Endothelial cell (in vitro differentiated cells): ENCODE data around the gene DONSON. TPM values are rescaled to one million over a fixed set of nuclear protein-coding genes. Genes with fewer than 3 reads are reported as not detected.

Source experiments
- DNase-seq: peaks from one replicate; pipeline ENCODE4 v3.0.0; 2021; ENCODE audit warnings: low spot score
- H3K27ac Mint-ChIP-seq: one replicate; pipeline ENCODE4 v1.8.0; 2021; ENCODE audit warnings: mixed read lengths, inconsistent platforms; ENCODE audit not compliant: unreplicated experiment
- H3K27me3 Mint-ChIP-seq: one replicate; pipeline ENCODE4 v1.8.0; 2021; ENCODE audit warnings: mild to moderate bottlenecking, moderate library complexity, mixed read lengths, inconsistent platforms; ENCODE audit not compliant: unreplicated experiment
- H3K36me3 Mint-ChIP-seq: one replicate; pipeline ENCODE4 v1.8.0; 2021; ENCODE audit warnings: mild to moderate bottlenecking, low read depth, mixed read lengths, inconsistent platforms; ENCODE audit not compliant: unreplicated experiment
- H3K4me1 Mint-ChIP-seq: one replicate; pipeline ENCODE4 v1.8.0; 2021; ENCODE audit warnings: mild to moderate bottlenecking, mixed read lengths, inconsistent platforms; ENCODE audit not compliant: unreplicated experiment
- H3K4me3 Mint-ChIP-seq: one replicate; pipeline ENCODE4 v1.8.0; 2021; ENCODE audit warnings: mild to moderate bottlenecking, mixed read lengths, inconsistent platforms; ENCODE audit not compliant: unreplicated experiment
- H3K9me3 Mint-ChIP-seq: one replicate; pipeline ENCODE4 v1.8.0; 2021; ENCODE audit warnings: mixed read lengths, inconsistent platforms; ENCODE audit not compliant: unreplicated experiment
- CTCF ChIP-seq: fragments of 200-600 bp; sonication (generic); IDR thresholded peaks from one replicate; pipeline ENCODE4 v1.5.0; 2021; ENCODE audit warnings: antibody characterized with exemption; ENCODE audit not compliant: unreplicated experiment
- total RNA-seq: library from RNA; stranded (reverse); fragmentation: NEBNext Ultra II Directional; extraction: Animal tissue kit (Norgen Biotek cat#: 25700); gene quantifications from one replicate; pipeline ENCODE4 v1.2.1, GENCODE V29; 2021; ENCODE audit not compliant: unreplicated experiment

DONSON gene
- total RNA-seq, 1 donor from 2014 or later: 18.0 TPM

DNA sequence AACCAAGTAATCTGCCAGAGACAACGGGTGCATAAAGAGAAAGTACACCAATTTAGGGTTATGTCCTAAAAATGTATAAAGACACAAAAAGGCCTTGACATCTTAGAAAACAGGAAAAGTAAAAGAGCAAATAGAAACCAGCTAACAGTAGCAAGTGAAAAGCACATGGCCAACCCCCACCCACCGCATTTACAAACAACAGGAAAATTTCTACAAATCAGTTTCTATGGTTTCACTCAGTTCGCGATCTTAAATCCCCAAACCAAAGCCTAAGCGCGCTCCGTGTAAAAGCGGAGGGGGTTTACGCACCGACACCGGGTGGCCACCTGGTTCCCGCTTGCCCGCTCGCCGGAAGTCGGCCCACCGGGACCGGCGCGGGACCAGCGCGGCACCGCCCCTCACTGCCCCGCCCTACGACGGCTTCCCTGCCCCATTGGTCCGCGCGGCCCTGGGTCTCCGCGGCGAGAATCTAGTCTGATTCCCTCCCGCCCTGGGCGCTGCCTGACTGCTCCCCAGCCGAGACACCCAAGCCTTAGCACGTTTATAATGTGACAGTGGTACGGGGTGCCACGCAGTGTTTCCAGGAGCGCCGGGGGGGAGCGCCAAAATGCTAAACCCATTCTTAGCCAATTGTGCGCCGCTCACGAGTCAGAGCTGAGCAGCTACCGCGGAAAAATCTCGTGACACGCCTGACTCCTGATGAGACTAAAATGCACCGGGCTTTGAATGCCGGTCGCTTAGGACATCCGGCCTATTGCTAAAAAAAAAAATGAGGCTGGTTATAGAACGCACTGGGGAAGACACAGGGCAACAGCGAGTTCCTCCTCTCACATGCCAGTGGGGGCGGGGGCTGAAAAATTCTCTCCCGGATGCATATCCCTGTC lies 46.5 kb downstream of the DONSON start, which contains the start of gene GART:
TSS of gene GART (minus strand) at position 362 of the 884 bp plus-strand sequence. CDS start 2,802 bp downstream, outside the sequence.
- no peak for TF ChIP-seq CTCF
- DNase-seq: peak; percentile 80
- peaks cover 25% of the 10 kb centered on the region for H3K36me3 Mint-ChIP-seq

DNA sequence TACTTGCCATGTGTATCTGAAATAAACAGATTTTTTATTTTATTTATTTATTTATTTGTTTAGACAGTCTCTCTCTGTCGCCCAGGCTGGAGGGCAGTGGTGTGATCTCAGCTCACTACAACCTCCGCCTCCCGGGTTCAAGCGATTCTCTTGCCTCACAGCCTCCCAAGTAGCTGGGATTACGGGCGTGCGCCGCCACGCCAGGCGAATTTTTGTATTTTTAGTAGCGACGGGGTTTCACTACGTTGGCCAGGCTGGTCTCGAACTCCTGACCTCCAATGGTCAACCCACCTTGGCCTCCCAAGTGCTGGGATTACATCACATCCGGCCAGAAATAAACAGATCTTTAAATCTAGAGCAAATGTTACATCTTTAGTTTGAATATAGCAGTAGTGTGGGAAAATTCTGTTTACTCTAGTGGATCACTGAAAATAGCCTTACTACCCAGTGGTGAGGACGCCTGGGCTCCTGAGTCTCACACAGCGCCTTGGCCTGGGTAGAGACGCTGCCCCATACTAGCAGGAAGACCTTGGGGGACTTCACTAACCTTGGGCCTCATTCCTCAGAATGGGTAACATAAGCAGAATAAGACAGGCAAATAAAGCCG lies 47.3 kb downstream of the DONSON start:
- TF ChIP-seq CTCF: no peak
- Mint-ChIP-seq H3K9me3 (no peaks in the 10 kb centered on the region), H3K36me3 (peaks cover 30% of the 10 kb centered on the region), H3K27me3 (peaks cover 19% of the 10 kb centered on the region), H3K4me1 (peaks cover 24% of the 10 kb centered on the region), H3K27ac (peak overlapping the region; percentile 98), H3K4me3 (peak overlapping the region; percentile 99)
- no peak for DNase-seq

More for the DNA sequence above, 46.5 kb downstream of the DONSON start, which contains the start of gene GART:
- peaks cover 24% of the 10 kb centered on the region for H3K4me1 Mint-ChIP-seq
- peak within 1 kb of the TSS; percentile 99 for H3K4me3 Mint-ChIP-seq
- peak within 1 kb of the TSS; percentile 100 for H3K27ac Mint-ChIP-seq
- no peaks in the 10 kb centered on the region for H3K9me3 Mint-ChIP-seq
- peaks cover 19% of the 10 kb centered on the region for H3K27me3 Mint-ChIP-seq

- peaks cover 21% of the 10 kb centered on the region for H3K4me1 Mint-ChIP-seq
- H3K9me3 Mint-ChIP-seq: no peaks in the 10 kb centered on the region
- DNase-seq: no peak
- no peak for TF ChIP-seq CTCF
- peaks cover 17% of the 10 kb centered on the region for H3K27me3 Mint-ChIP-seq
- peak overlapping the region; percentile 99 for H3K4me3 Mint-ChIP-seq
- H3K27ac Mint-ChIP-seq: peak overlapping the region; percentile 98
- H3K36me3 Mint-ChIP-seq: peaks cover 30% of the 10 kb centered on the region
These were observed 47.8 kb downstream of the DONSON start for GRCh38 chr21:33540711-33541104.

- H3K4me3 Mint-ChIP-seq: no peak overlapping the region
- no peaks in the 10 kb centered on the region for H3K9me3 Mint-ChIP-seq
- H3K27me3 Mint-ChIP-seq: peaks cover 17% of the 10 kb centered on the region
- H3K27ac Mint-ChIP-seq: no peak overlapping the region
- peaks cover 16% of the 10 kb centered on the region for H3K4me1 Mint-ChIP-seq
- DNase-seq: no peak
- H3K36me3 Mint-ChIP-seq: peaks cover 32% of the 10 kb centered on the region
- no peak for TF ChIP-seq CTCF
These were observed 48.9 kb downstream of the DONSON start for GRCh38 chr21:33539616-33540015.
